HCT116 (cell line): ENCODE results near the gene ESRRG.

ENCODE experiments used
- CTCF ChIP-seq, 3 experiments: fragments of 200-600 bp in 1 of 3; sonication (generic) in 1 of 3; IDR thresholded peaks in 2 of 3; conservative IDR thresholded peaks in 1 of 3; 2 replicates each; pipeline ENCODE4 v1.5.1; 2012 to 2017; ENCODE audit warnings: low read depth in 2 of 3, low read length in 2 of 3, antibody characterized with exemption in 1 of 3, borderline replicate concordance in 1 of 3, control low read depth in 1 of 3, mild to moderate bottlenecking in 1 of 3, mixed read lengths in 1 of 3, mixed run types in 1 of 3, moderate library complexity in 1 of 3; ENCODE audit not compliant: insufficient read depth in 1 of 3
- EZH2 ChIP-seq: fragments of 200-600 bp; sonication (generic); IDR thresholded peaks from 2 replicates; pipeline ENCODE4 v1.6.1; 2017; ENCODE audit warnings: antibody characterized with exemption, mixed run types
- JUND ChIP-seq: IDR thresholded peaks from 2 replicates; pipeline ENCODE4 v1.6.1; 2012
- MAX ChIP-seq: IDR thresholded peaks from 2 replicates; pipeline ENCODE4 v1.6.1; 2012
- POLR2AphosphoS5 ChIP-seq: IDR thresholded peaks from 2 replicates; pipeline ENCODE4 v1.6.1; 2011; ENCODE audit warnings: mild to moderate bottlenecking, low read depth, low read length, moderate library complexity
- REST ChIP-seq: IDR thresholded peaks from 2 replicates; pipeline ENCODE4 v1.6.1; 2012; ENCODE audit warnings: low read depth
- SIN3A ChIP-seq: IDR thresholded peaks from 2 replicates; pipeline ENCODE4 v1.6.1; 2012; ENCODE audit warnings: low read depth
- YY1 ChIP-seq: IDR thresholded peaks from 2 replicates; pipeline ENCODE4 v1.6.1; 2011; ENCODE audit warnings: low read length, low read depth, moderate library complexity, mild to moderate bottlenecking; ENCODE audit not compliant: insufficient replicate concordance; ENCODE audit errors: extremely low read depth
- ZFX ChIP-seq: fragments of 450-650 bp; IDR thresholded peaks from 2 replicates; pipeline ENCODE4 v1.6.1; 2017
- ZNF274 ChIP-seq: fragments of 200-500 bp; sonication (Bioruptor generic); IDR thresholded peaks from 2 replicates; pipeline ENCODE4 v1.6.1; 2014; ENCODE audit warnings: mild to moderate bottlenecking, low read depth, low read length, inconsistent platforms

- peak in 2 of 3 experiments; percentile 5 to 20; a peak in 2 of 6 replicates for TF ChIP-seq CTCF (IDR thresholded peaks at IDR 0.05 in 2 of 3, conservative IDR thresholded peaks at IDR 0.05 in 1 of 3; ENCODE audit: borderline replicate concordance in 1 of 3, insufficient read depth in 1 of 3, low read depth in 2 of 3, low read length in 2 of 3)
- TF ChIP-seq EZH2: no peak
- TF ChIP-seq POLR2AphosphoS5: no peak
- no peak for TF ChIP-seq SIN3A
- TF ChIP-seq MAX: no peak
- no peak for TF ChIP-seq ZFX
- TF ChIP-seq REST: no peak
- no peak for TF ChIP-seq JUND
- TF ChIP-seq ZNF274: no peak
- TF ChIP-seq YY1: no peak
Measured at GRCh38 chr1:216566641-216567205, 156.5 kb downstream of the ESRRG start.
